Tibial nerve (tissue), 4 donors: ENCODE measurements around the gene STAM2. TPM values are rescaled to one million over a fixed set of nuclear protein-coding genes. Genes with fewer than 3 reads are reported as not detected.

ENCODE experiments used
- DNase-seq, 2 donors: peaks; one replicate each; pipeline ENCODE4 v3.0.0-alpha.2; 2019; ENCODE audit warnings: low spot score in 2 of 2
- H3K27ac ChIP-seq, 4 donors: fragments of 200-600 bp; sonication (generic) in 3 of 4; one replicate each; pipeline ENCODE4 v1.5.1; 2017 to 2019; ENCODE audit warnings: mild to moderate bottlenecking in 1 of 4
- H3K27me3 ChIP-seq, 2 donors: fragments of 200-600 bp; sonication (generic) in 1 of 2; one replicate each; pipeline versions ENCODE4 v1.5.1 to v1.6.0; 2017 to 2019
- H3K36me3 ChIP-seq, 3 donors: fragments of 200-600 bp; sonication (generic); one replicate each; pipeline ENCODE4 v1.5.1; 2018 to 2019
- H3K4me1 ChIP-seq, 4 donors: fragments of 200-600 bp; sonication (generic) in 3 of 4; one replicate each; pipeline ENCODE4 v1.5.1; 2017 to 2019
- H3K4me3 ChIP-seq, 4 donors: fragments of 200-600 bp; sonication (generic) in 3 of 4; one replicate each; pipeline ENCODE4 v1.5.1; 2017 to 2019; ENCODE audit warnings: mild to moderate bottlenecking in 1 of 4, moderate library complexity in 1 of 4
- H3K9me3 ChIP-seq, 4 donors: fragments of 200-600 bp; sonication (generic) in 3 of 4; one replicate each; pipeline ENCODE4 v1.5.1; 2017 to 2019
- CTCF ChIP-seq, 5 experiments: fragments of 200-600 bp in 3 of 5; fragments of 450-650 bp in 2 of 5; sonication (generic) in 3 of 5; IDR thresholded peaks; one replicate each; pipeline ENCODE4 v1.5.1; 2016 to 2019; ENCODE audit warnings: antibody characterized with exemption in 5 of 5, mild to moderate bottlenecking in 3 of 5, moderate library complexity in 2 of 5
- EP300 ChIP-seq, 2 donors: sonication (generic); formaldehyde crosslinking; IDR thresholded peaks; one replicate each; pipeline ENCODE4 v1.6.1; 2017; ENCODE audit warnings: antibody characterized with exemption in 2 of 2, mild to moderate bottlenecking in 1 of 2
- POLR2A ChIP-seq, 2 donors: fragments of 450-650 bp; IDR thresholded peaks; one replicate each; pipeline ENCODE4 v1.6.1; 2017; ENCODE audit warnings: antibody characterized with exemption in 2 of 2, mild to moderate bottlenecking in 2 of 2, moderate library complexity in 2 of 2
- WGBS, 2 donors: methylation state at CpG; one replicate each; pipeline ENCODE4 v1.1.5; 2018; 5-methylcytosine and 5-hydroxymethylcytosine counted together
- total RNA-seq, 4 donors: library from RNA; depleted of rRNA; stranded (reverse); fragments of >200 nt; gene quantifications; one replicate each; pipeline ENCODE4 v1.1.0, GENCODE V29; 2016

STAM2 gene
- total RNA-seq, 4 donors from 2014 or later, result 18.9 to 45.4 (median 31.7) TPM

DNA sequence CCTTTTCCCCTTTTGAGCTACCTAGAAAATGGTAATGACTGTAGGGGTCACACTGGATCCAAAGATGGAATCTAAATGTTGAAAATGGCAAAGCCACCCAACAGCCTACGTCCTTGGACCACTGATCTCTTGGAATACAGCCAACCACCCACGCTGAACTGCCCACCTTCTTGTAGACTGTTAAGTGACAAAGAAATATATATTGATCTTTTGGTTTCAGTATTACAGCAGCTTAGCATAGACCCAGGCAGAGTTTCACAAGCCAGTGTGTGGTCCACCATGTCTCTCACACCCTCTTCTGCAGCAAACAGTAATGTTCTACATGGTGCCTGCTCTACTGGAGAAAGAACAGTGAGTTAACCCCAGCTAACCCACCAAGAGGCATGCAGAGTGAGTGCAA, 96.9 kb downstream of the STAM2 start:
- no peaks in the 10 kb centered on the region for H3K27me3 ChIP-seq

GRCh38 chr2:152078023-152078422, 97.5 kb downstream of the STAM2 start:
- WGBS, 2 donors, result 94 to 95% methylated on average over 9 of the region's 9 CpGs
- no peak overlapping the region for H3K27ac ChIP-seq
- H3K4me1 ChIP-seq, result no peaks in the 10 kb centered on the region
- H3K4me3 ChIP-seq, result no peak overlapping the region
- TF ChIP-seq CTCF (IDR thresholded peaks at IDR 0.05), result no peak
- TF ChIP-seq POLR2A (IDR thresholded peaks at IDR 0.05), result no peak
- TF ChIP-seq EP300 (IDR thresholded peaks at IDR 0.05), result no peak
- no peaks in the 10 kb centered on the region for H3K36me3 ChIP-seq
- H3K9me3 ChIP-seq, result no peaks in the 10 kb centered on the region
- H3K27me3 ChIP-seq, result no peaks in the 10 kb centered on the region
- no peak for DNase-seq

More for the DNA sequence above, 96.9 kb downstream of the STAM2 start:
- TF ChIP-seq CTCF (IDR thresholded peaks at IDR 0.05) (no peak), POLR2A (IDR thresholded peaks at IDR 0.05) (no peak), EP300 (IDR thresholded peaks at IDR 0.05) (no peak)
- Histone ChIP-seq H3K27ac (no peak overlapping the region), H3K4me1 (no peaks in the 10 kb centered on the region), H3K4me3 (no peak overlapping the region), H3K36me3 (no peaks in the 10 kb centered on the region), H3K9me3 (no peaks in the 10 kb centered on the region)
- WGBS, 2 donors, result 72 to 75% methylated on average over 2 of the region's 2 CpGs
- DNase-seq, result no peak

GRCh38 chr2:152075461-152076050, 100.0 kb downstream of the STAM2 start:
- Histone ChIP-seq H3K27me3 (no peaks in the 10 kb centered on the region), H3K4me3 (no peak overlapping the region), H3K4me1 (no peaks in the 10 kb centered on the region), H3K27ac (no peak overlapping the region), H3K36me3 (no peaks in the 10 kb centered on the region), H3K9me3 (no peaks in the 10 kb centered on the region)
- DNase-seq, result no peak
- no peak for TF ChIP-seq POLR2A (IDR thresholded peaks at IDR 0.05)
- no peak for TF ChIP-seq CTCF (IDR thresholded peaks at IDR 0.05)
- WGBS, 2 donors, result 53 to 56% methylated on average over 4 of the region's 4 CpGs

GRCh38 chr2:152072011-152072410, 103.6 kb downstream of the STAM2 start:
- Histone ChIP-seq H3K9me3 (no peaks in the 10 kb centered on the region), H3K27ac (no peak overlapping the region), H3K4me3 (no peak overlapping the region), H3K27me3 (no peaks in the 10 kb centered on the region), H3K36me3 (no peaks in the 10 kb centered on the region), H3K4me1 (no peaks in the 10 kb centered on the region)
- no peak for DNase-seq
- WGBS, 2 donors, result 76 to 84% methylated on average over 2 of the region's 2 CpGs
- TF ChIP-seq CTCF (IDR thresholded peaks at IDR 0.05) (no peak), POLR2A (IDR thresholded peaks at IDR 0.05) (no peak), EP300 (IDR thresholded peaks at IDR 0.05) (no peak)

- WGBS, 2 donors, result 85 to 90% methylated on average over 1 of the region's 1 CpG
Measured at GRCh38 chr2:152071518-152071917, 104.0 kb downstream of the STAM2 start.

More at GRCh38 chr2:152071518-152071917, 104.0 kb downstream of the STAM2 start:
- Histone ChIP-seq H3K27ac (no peak overlapping the region), H3K36me3 (no peaks in the 10 kb centered on the region), H3K4me3 (no peak overlapping the region), H3K9me3 (no peaks in the 10 kb centered on the region), H3K4me1 (no peaks in the 10 kb centered on the region), H3K27me3 (no peaks in the 10 kb centered on the region)
- no peak for TF ChIP-seq CTCF (IDR thresholded peaks at IDR 0.05)
- no peak for TF ChIP-seq EP300 (IDR thresholded peaks at IDR 0.05)
- DNase-seq, result no peak
